KMS-11 (cell line): ENCODE results near the gene CDH13.

Source experiments
- H2AFZ ChIP-seq: fragments of 200-600 bp; sonication (generic); 2 replicates; pipeline ENCODE4 v1.6.1; 2016; ENCODE audit warnings: antibody characterized with exemption, mixed run types, low read depth
- H3K27ac ChIP-seq: fragments of 200-600 bp; sonication (generic); 2 replicates; pipeline ENCODE4 v1.6.1; 2016; ENCODE audit warnings: mild to moderate bottlenecking, mixed run types
- H3K27me3 ChIP-seq: fragments of 200-600 bp; sonication (generic); 2 replicates; pipeline ENCODE4 v1.6.1; 2017; ENCODE audit warnings: mild to moderate bottlenecking, low read depth, mixed run types, moderate library complexity; ENCODE audit not compliant: insufficient read depth
- H3K36me3 ChIP-seq: fragments of 200-600 bp; sonication (generic); 2 replicates; pipeline ENCODE4 v1.6.1; 2017; ENCODE audit warnings: mild to moderate bottlenecking, mixed run types; ENCODE audit not compliant: insufficient read depth
- H3K4me1 ChIP-seq: fragments of 200-600 bp; sonication (generic); 2 replicates; pipeline ENCODE4 v1.6.1; 2016; ENCODE audit warnings: mild to moderate bottlenecking, low read depth, mixed run types; ENCODE audit not compliant: poor library complexity, severe bottlenecking
- H3K4me2 ChIP-seq: fragments of 200-600 bp; sonication (generic); 2 replicates; pipeline ENCODE4 v1.7.0; 2016; ENCODE audit warnings: mild to moderate bottlenecking, mixed run types
- H3K4me3 ChIP-seq: fragments of 200-600 bp; sonication (generic); IDR thresholded peaks from 2 replicates; pipeline ENCODE4 v1.6.1; 2017; ENCODE audit warnings: low read depth, low read length, mixed read lengths; ENCODE audit not compliant: insufficient read depth
- H3K79me2 ChIP-seq: fragments of 200-600 bp; sonication (generic); 2 replicates; pipeline ENCODE4 v1.6.1; 2016; ENCODE audit warnings: low read depth, mixed run types; ENCODE audit not compliant: insufficient read depth
- H3K9ac ChIP-seq: fragments of 200-600 bp; sonication (generic); 2 replicates; pipeline ENCODE4 v1.6.1; 2016; ENCODE audit warnings: mild to moderate bottlenecking, mixed run types
- H4K20me1 ChIP-seq: fragments of 200-600 bp; sonication (generic); 2 replicates; pipeline ENCODE4 v1.6.1; 2016; ENCODE audit warnings: mild to moderate bottlenecking, mixed run types; ENCODE audit not compliant: insufficient read depth
- CTCF ChIP-seq: fragments of 200-600 bp; sonication (generic); conservative IDR thresholded peaks from 2 replicates; pipeline ENCODE4 v1.6.1; 2017; ENCODE audit warnings: low read depth, mild to moderate bottlenecking, antibody characterized with exemption, low read length, moderate library complexity, mixed read lengths

CDH13 gene

DNA sequence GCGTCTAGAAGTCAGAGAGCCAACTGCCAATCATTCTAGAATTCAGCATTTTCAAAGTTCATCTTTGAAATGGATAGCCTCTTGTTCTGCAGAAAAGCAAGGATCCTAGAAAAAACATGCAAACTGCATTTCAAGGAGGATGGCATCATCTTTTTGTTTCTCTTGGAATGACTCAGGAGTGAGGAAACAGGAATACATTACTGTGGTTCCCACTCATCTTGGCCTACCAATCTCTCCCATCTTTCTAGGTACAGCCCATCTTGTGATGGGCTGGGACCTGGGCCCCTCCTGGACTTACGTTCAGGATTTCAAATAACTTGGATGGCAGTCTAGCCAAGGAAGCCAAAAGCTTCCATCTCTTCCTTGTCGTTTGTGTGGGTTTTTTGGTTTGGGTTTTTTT lies 363.4 kb downstream of the CDH13 start:
- H3K27me3 ChIP-seq: no peaks in the 10 kb centered on the region
- H3K36me3 ChIP-seq: no peaks in the 10 kb centered on the region
- no peaks in the 10 kb centered on the region for H3K79me2 ChIP-seq
- no peak overlapping the region for H3K9ac ChIP-seq
- H2AFZ ChIP-seq: no peak overlapping the region
- H4K20me1 ChIP-seq: no peaks in the 10 kb centered on the region
- H3K4me1 ChIP-seq: no peaks in the 10 kb centered on the region
- no peak for TF ChIP-seq CTCF
- H3K27ac ChIP-seq: no peak overlapping the region
- no peak overlapping the region for H3K4me2 ChIP-seq
- no peak overlapping the region for H3K4me3 ChIP-seq

DNA sequence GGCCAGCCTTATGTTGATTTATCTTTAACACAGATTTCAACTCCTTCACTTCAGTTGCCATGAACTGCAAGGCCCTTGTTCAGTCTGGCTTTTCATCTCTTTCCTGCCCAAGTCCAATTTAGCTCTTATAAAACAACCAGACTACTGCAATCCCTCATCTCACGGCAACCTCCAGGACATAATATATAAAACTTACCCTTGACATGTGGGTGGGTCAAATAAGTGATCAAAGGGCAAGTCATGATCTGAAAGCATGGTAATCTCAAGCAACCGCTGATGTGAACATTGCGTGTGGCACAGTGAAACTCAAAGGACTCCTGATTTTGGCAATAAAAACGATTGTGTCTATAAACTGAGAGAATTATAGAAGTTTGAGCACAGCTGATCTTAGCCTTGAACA lies 364.6 kb downstream of the CDH13 start:
- H3K4me2 ChIP-seq: no peak overlapping the region
- no peaks in the 10 kb centered on the region for H3K36me3 ChIP-seq
- no peaks in the 10 kb centered on the region for H3K27me3 ChIP-seq
- no peaks in the 10 kb centered on the region for H3K79me2 ChIP-seq
- no peaks in the 10 kb centered on the region for H3K4me1 ChIP-seq
- no peaks in the 10 kb centered on the region for H4K20me1 ChIP-seq
- no peak overlapping the region for H3K27ac ChIP-seq
- H3K9ac ChIP-seq: no peak overlapping the region
- no peak for TF ChIP-seq CTCF
- H3K4me3 ChIP-seq: no peak overlapping the region
- no peak overlapping the region for H2AFZ ChIP-seq

DNA sequence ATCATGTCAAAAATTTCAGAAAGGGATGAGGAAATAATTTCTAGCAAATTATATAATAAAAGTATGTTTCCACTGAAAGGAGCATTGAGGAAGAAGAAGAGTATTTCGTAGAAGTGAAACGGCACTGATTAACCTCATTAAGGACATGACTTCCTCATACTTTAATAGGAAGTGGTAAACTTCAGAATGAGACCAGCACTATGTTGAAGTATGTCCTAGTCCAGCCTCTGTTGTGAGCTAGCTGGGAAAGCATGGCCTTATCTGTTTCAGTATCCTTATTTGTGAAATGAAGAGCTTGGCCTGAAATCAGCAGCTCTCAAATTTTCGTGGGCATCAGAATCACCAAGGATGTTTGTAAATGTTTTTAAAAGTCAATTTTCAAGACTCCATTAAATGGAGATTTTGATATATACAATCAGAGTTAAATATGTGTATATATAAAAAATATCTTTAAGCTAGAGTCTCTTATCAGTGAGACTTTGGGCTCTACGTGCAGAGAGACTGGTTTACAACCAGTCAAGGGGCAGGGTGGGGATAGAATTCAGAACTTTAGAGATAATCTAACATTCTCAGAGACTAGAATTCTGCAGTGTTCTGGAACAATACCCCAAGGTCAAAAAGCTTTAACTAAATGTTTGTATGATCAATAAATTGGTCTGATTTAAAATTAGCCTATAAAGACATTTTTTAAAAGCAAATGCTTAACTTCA lies 365.4 kb downstream of the CDH13 start:
- Histone ChIP-seq H2AFZ (no peak overlapping the region), H3K27ac (no peak overlapping the region), H3K36me3 (no peaks in the 10 kb centered on the region), H4K20me1 (no peaks in the 10 kb centered on the region), H3K79me2 (no peaks in the 10 kb centered on the region), H3K9ac (no peak overlapping the region), H3K4me1 (no peaks in the 10 kb centered on the region), H3K4me3 (no peak overlapping the region), H3K4me2 (no peak overlapping the region), H3K27me3 (no peaks in the 10 kb centered on the region)
- no peak for TF ChIP-seq CTCF

DNA sequence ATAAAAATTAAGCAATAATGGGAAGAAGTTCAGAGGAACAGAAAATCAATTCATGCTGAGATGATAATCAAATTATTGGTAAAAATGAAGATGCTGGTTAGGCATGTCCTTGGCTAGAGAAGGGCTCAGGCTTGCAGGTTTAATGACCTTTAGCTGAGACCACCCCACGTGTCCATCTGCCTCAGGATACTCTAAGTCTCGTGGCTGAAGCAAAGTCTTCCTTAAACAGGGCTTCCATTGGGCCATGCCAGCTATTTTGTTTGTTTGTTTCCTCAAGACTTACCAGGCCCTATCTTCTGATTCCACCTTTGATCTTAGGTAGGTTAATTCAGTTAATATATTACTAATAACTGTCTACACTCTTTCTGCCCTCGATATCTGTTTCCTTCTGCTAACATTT lies 366.0 kb downstream of the CDH13 start:
- no peaks in the 10 kb centered on the region for H3K4me1 ChIP-seq

More for the DNA sequence above, 366.0 kb downstream of the CDH13 start:
- Histone ChIP-seq H3K9ac (no peak overlapping the region), H3K27ac (no peak overlapping the region), H4K20me1 (no peaks in the 10 kb centered on the region), H3K79me2 (no peaks in the 10 kb centered on the region), H3K4me2 (no peak overlapping the region), H3K36me3 (no peaks in the 10 kb centered on the region), H3K4me3 (no peak overlapping the region), H2AFZ (no peak overlapping the region), H3K27me3 (no peaks in the 10 kb centered on the region)
- no peak for TF ChIP-seq CTCF
